ENCODE data around the gene YIPF1.

The YIPF1 gene

DNA sequence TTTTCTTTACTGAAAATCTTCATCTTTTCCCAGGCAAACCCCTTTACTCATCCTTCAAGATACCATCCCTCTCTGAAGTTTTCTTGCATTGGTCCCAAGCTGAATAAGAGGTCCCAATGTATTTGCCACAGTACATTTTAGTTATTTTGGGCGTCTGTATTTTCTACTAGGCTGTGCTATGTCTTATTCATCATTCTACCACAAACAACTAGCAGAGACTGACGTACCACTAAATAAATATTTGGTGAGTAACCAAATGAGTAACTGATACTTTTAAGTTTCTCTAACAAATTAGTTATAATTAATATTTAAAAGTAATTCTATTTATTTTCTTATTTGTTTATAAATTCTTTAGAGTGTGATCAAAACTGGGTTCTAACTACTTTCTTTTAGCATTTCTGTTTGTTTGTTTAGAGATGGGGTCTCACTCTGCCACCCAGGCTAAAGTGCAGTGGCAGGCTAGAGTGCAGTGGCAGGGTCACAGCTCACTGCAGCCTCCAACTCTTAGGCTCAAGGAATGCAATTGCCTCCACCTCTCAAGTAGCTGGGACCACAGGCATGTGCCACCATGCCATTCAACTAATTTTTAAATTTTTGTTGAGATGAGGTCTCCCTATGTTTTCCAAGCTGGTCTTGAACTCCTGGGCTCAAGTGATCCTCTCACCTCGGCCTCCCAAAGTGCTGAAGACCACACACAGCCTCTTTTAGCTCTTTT lies 84.6 kb downstream of the YIPF1 start:
- Histone ChIP-seq H3K27ac (ENCODE audit: low read length) (no peak overlapping the region), H3K27me3 (ENCODE audit: low read depth, low read length) (no peaks in the 10 kb centered on the region), H2AFZ (ENCODE audit: low read depth, low read length) (no peak overlapping the region), H3K4me1 (ENCODE audit: low read length) (no peaks in the 10 kb centered on the region), H3K79me2 (ENCODE audit: low read length) (0 out of 2 replicates have a peak, but pooled peaks cover 2% of the 10 kb centered on the region), H3K9ac (ENCODE audit: low read length) (no peak overlapping the region), H3K4me3 (ENCODE audit: low read length) (no peak overlapping the region), H3K36me3 (replicated peaks; ENCODE audit: low read depth, low read length) (peaks cover 24% of the 10 kb centered on the region), H4K20me1 (ENCODE audit: insufficient read depth, low read length) (no peaks in the 10 kb centered on the region), H3K9me3 (ENCODE audit: insufficient read depth, low read length) (no peaks in the 10 kb centered on the region), H3K4me2 (ENCODE audit: low read length) (no peak overlapping the region)
- no peak for TF ChIP-seq EZH2phosphoT487 (IDR thresholded peaks at IDR 0.05; ENCODE audit: low read depth)
- no peak for TF ChIP-seq CTCF (IDR thresholded peaks at IDR 0.05; ENCODE audit: low read depth, low read length)

DNA sequence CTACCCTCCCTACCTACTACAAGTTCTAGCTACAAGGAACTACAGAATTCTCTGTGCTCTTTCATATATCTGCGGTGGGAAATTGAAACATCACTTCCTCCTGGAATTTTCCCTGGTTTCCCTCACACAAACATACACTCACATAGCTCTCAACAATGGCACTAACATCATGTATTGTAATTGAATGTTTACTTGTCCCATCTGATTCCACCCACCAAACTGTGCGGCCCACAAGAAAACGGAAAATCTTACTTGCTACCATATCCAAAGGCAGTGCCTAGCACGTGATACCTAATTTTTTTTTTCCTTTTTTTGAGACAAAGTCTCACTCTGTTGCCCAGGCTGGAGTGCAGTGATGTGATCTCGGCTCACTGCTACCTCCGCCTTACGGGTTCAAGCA lies 85.4 kb downstream of the YIPF1 start:
- Histone ChIP-seq H3K27me3 (ENCODE audit: low read depth, low read length) (no peaks in the 10 kb centered on the region), H3K36me3 (replicated peaks; ENCODE audit: low read depth, low read length) (peaks cover 28% of the 10 kb centered on the region), H3K9ac (ENCODE audit: low read length) (no peak overlapping the region), H3K4me3 (ENCODE audit: low read length) (no peak overlapping the region), H3K9me3 (ENCODE audit: insufficient read depth, low read length) (no peaks in the 10 kb centered on the region), H4K20me1 (ENCODE audit: insufficient read depth, low read length) (no peaks in the 10 kb centered on the region), H3K27ac (ENCODE audit: low read length) (no peak overlapping the region), H3K79me2 (ENCODE audit: low read length) (0 out of 2 replicates have a peak, but pooled peaks cover 2% of the 10 kb centered on the region), H3K4me1 (ENCODE audit: low read length) (no peaks in the 10 kb centered on the region), H3K4me2 (ENCODE audit: low read length) (no peak overlapping the region), H2AFZ (ENCODE audit: low read depth, low read length) (no peak overlapping the region)
- TF ChIP-seq EZH2phosphoT487 (IDR thresholded peaks at IDR 0.05; ENCODE audit: low read depth) = no peak
- TF ChIP-seq CTCF (IDR thresholded peaks at IDR 0.05; ENCODE audit: low read depth, low read length) = no peak

Measured in OCI-LY3 (cell line).